Non-pigmented ciliary epithelial cell (primary cell): ENCODE data around the gene IL7R.
A peak's percentile ranks its signal among the peaks of the same experiment; 100 is the strongest.
"Not testable (repeated sequence)": the region's sequence is repeated elsewhere in the genome, so short reads cannot be mapped to it uniquely, and the experiment has no call there.

Source experiments
- DNase-seq: peaks from one replicate; pipeline ENCODE4 v3.0.0-alpha.2; 2010; ENCODE audit warnings: low read depth

The IL7R gene

DNA sequence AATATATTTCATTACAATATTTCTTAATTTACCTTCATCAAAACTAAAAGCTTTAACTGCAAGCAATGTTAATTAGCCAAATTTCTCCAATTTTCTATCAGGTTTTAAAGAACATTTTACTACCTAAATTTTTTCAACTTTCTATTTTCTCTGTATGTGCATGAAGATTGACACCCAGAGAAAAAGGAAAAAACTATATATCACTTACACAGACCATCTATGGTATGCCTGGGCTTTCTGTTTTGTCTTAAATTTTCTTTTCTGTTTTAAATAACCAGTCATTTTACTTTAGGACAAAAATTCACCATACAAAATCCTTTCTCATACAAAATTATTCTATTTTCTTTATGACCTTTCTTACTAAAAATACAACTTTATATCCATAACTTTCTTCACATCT is 13.8 kb upstream of the IL7R start:
- DNase-seq, result no peak

DNA sequence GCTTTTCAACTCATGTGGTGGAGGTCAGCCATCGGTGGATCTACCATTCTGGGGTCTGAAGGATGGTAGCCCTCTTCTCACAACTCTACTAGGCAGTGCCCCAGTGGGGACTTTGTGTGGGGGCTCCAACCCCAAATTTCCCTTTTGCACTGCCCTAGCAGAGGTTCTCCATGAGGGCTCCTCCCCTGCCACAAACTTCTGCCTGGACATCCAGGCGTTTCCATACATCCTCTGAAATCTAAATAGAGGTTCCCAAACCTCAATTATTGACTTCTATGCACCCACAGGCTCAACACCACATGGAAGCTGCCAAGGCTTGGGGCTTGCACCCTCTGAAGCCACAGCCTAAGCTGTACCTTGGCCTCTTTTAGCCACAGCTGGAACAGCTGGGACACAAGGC is 11.2 kb upstream of the IL7R start:
- DNase-seq, result not testable (repeated sequence)

- no peak for DNase-seq
Observed at GRCh38 chr5:35847491-35847890, 9.2 kb upstream of the IL7R start.

DNA sequence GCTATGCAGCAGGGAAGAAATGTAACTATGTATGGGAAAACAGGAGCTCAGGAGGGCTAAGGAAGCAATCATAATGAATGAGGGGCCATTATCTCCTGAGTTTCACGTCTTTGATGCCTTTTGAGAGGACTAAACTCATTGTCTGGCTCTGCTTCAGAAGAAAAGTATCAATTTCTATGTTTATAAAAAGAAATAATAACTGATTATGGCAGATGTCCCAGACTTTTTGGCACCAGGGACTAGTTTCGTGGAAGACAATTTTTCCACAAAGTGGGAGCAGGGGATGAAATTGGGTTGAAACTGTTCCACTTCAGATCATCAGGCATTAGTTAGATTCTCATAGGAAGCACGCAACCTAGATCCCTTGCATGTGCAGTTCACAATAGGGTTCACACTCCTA is 8.7 kb upstream of the IL7R start:
- DNase-seq, result no peak

DNA sequence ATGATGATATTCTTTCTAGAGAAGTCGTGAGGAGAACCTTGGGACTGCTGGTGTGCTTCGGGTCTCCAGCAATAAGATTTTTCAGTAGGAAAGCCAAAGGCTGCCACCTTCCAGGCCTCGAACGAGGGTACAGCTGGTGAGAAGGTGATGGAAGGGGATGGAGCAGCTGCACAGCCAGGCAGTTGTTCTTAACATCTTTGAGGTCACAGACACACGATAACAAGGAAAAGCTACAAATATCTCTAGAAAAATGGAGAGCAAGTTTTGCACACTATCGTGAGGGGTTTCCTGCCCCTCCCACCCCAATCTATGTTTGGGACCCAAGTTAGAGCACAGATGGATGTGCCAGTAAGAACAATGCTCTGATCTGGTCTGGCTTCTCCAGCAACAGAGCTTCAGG is 6.8 kb upstream of the IL7R start:
- DNase-seq, result no peak

DNA sequence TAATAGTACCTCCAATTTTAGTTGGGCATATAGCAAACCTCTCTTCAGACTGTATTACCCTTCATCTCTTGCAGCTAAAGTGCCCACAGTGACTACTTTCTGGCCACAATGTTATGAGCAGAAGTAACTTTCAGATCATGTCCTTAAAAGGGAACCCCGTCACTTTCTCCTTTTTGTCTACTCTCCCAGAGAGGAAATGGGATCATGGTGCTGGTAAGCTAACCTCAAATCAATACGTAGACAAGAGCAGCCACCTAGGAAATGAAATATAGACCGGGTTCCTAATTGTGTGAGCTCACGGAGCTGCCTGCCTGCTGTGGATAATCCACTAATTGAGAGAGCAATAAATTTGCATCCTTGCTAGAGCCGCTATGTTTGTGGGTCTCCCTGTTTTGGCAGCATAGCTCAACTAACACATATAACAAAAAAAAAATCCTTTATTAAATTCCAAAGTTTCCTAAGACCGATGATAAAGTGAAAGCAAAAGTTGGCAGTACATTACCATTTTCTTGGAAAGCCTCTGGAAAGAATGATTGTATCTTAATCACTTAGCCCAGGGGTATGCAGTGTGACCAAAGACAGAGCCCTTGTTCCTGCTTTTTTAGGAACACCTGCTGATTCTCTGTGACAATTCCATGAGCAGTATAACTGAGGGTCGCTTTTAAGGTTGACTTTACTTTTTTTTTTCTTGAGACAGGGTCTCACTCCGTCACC is 5.6 kb upstream of the IL7R start:
- no peak for DNase-seq

DNA sequence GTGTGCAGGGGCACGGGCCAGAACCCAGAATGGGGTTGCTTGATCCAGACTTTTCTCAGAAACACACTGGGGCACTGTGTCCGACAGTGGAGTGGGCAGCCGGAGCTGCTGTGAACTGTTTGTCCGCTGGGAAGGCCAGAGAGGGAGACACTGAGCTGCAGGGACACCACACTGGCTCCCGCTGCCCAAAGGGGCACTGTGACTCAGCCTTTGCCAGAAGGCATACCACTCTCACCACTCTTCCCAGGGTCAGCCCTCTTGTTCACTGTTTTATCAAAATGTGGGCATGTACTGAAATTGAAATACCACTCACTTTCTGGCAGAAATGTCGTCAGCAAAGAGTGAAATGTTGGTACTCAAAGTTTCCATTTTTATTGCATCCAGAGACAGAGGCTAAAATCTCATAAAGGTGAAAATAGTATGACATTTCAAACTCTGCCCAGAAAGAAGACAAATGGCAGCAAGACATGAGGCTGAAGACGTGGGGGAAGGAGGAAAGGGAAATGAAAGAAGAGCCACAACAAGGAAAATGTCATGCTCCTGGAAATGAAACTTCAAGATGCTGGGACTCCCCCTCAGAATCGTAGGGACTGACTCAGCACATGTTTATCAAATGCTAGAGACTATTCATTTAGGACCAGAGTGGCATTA is 4.5 kb upstream of the IL7R start:
- DNase-seq, result no peak

- DNase-seq, result no peak
Observed at GRCh38 chr5:35852773-35853172, 3.9 kb upstream of the IL7R start.

DNA sequence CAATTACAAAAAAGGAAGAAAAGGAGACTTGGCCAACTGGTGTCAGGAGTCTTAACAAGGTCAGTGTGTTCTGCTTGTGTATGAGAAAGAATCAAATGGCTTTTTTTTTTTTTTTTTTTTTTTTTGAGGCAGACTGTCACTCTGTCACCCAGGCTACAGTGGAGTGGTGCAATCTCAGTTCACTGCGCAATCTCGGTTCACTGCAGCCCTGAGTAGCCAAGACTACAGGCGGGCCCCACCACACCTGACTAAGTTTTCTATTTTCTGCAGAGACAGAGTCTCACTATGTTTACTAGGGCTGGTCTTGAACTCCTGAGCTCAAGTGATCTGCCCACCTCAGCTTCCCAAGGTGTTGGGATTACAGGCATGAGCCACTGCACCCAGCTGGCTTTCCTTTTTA is 3.1 kb upstream of the IL7R start:
- DNase-seq, result no peak

DNA sequence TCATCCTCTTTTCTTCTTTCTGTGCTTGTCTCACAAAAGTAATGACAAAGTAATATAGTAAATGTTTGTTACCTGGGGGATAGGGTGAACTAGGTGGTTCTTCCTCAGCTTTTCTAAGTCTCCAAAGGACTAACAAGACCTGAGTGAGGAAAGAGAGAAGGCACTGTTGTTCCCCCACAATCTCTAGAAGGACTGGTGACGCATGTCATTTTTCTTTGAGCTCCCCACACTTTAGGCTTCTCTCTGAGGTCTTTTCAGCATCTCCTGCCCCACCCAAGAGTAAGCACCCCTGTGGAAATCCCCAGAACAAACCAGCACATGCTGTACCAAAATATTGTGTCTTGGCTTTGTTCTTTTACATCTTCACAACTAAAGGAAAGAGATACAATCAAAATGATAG is 2.4 kb upstream of the IL7R start:
- no peak for DNase-seq

- no peak for DNase-seq
Observed at GRCh38 chr5:35855187-35855586, 1.5 kb upstream of the IL7R start.

DNA sequence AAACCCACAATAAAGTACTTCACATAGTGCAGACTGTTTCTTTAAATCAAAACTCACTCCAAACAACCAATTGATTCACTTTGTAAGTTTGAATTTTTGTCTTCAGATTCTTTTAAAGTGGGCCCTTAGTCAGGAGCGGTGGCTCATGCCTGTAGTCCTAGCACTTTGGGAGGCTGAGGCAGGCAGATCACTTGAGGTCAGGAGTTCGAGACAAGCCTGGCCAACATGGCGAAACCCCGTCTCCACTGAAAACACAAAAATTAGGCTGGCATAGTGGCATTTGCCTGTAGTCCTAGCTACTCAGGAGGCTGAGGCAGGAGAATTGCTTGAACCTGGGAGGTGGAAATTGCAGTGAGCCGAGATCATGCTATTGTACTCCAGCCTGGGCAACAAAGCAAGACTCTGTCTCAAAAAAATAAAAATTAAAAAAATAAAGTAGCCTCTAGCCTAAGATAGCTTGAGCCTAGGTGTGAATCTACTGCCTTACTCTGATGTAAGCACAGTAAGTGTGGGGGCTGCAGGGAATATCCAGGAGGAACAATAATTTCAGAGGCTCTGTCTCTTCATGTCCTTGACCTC is 416 bp upstream of the IL7R start:
- not testable (repeated sequence) for DNase-seq

- DNase-seq, result peak; percentile 49
Observed at GRCh38 chr5:35857606-35858205, 1.0 kb downstream of the IL7R start.

GRCh38 chr5:35859101-35859661 is 2.5 kb downstream of the IL7R start:
- no peak for DNase-seq

DNA sequence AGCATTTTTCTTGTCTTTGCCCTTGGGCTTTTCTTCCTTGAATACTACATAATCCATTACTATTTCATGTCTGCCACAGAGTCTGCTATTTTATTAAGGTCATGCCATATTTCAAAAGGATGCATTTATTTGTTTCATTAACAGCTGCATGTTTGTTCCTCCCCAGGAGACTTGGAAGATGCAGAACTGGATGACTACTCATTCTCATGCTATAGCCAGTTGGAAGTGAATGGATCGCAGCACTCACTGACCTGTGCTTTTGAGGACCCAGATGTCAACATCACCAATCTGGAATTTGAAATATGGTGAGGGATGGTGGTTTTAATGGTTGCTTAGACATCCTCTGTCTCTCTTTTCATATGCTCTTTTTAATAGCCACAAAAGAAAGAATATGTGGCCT is 4.0 kb downstream of the IL7R start:
- DNase-seq, result no peak

GRCh38 chr5:35861718-35862117 is 5.0 kb downstream of the IL7R start:
- no peak for DNase-seq

DNA sequence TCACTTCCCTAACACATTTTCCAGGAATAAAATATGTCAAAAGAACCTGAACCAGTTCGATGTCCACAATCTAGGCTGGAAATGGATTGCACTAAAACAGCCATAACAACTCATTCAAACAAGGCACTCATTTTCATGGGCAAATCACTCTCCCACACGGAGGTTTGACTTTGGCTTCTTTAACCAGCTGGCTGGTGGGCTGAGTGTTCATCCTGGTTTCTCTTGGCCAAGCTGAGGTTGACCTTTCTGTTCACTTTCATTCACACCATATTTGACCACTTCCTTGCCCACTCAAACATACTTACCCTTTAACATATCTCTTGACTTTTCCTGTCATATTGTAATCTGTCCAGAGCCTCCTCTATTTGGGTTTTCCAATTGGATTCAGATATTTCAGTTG is 5.4 kb downstream of the IL7R start:
- no peak for DNase-seq

DNA sequence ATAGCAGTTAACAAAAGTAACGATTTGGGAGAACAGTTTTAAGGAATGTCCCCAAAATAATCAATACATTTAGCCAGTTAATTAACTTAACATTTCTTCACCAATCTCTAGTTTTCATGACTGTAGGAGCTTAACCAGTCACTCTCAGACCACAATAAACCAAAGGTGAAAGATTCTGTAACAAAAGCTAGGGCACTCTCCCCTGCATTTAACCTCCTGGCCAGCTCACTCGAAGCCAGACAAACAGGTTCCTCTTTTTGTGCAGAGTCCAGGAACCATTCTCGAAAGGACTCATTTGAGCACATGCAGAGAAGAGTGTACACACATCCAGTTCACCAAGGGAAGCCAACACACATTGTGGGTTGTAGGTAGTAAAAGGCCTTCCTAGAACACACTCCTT is 6.5 kb downstream of the IL7R start:
- DNase-seq, result no peak

DNA sequence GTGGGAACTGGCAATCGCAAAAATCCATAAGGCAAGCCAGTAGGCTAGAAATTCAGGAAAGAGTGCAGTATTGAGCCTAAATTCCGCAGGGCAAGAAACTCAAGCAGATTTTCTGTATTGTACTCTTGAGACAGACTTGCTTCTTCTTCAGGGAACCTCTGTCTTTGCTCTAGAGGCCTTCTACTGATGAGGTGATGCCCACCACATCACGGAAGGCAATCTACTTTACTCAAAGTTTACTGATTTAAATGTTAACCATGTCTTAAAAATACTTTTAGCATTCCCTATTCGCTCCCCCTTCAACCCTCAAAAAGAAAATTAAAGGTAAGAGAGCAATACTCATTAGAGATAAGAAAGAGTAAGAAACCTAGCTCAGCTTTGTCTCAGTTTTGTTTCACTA is 11.3 kb downstream of the IL7R start:
- DNase-seq, result no peak

- no peak for DNase-seq
Observed at GRCh38 chr5:35869685-35870277, 13.1 kb downstream of the IL7R start.

GRCh38 chr5:35870605-35871004 is 13.9 kb downstream of the IL7R start:
- DNase-seq, result no peak

DNA sequence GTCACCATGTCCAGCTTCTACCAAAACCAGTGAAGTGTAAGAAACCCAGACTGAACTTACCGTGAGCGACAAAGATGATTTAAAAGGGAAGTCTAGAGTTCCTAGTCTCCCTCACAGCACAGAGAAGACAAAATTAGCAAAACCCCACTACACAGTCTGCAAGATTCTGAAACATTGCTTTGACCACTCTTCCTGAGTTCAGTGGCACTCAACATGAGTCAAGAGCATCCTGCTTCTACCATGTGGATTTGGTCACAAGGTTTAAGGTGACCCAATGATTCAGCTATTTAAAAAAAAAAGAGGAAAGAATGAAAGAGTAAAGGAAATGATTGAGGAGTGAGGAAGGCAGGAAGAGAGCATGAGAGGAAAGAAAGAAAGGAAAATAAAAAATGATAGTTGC is 19.8 kb downstream of the IL7R start:
- DNase-seq, result no peak

- DNase-seq, result no peak
Observed at GRCh38 chr5:35876922-35877321, 20.2 kb downstream of the IL7R start.
